HepG2 (cell line): Measurements from ENCODE around the gene SPRED2. TPM values are rescaled to one million over a fixed set of nuclear protein-coding genes. Genes with fewer than 3 reads are reported as not detected.
A peak's percentile ranks its signal among the peaks of the same experiment; 100 is the strongest.

Experiments used
- CBX1 ChIP-seq: IDR thresholded peaks from one replicate; pipeline ENCODE4 v1.6.1; 2016; ENCODE audit warnings: antibody characterized with exemption, low read depth
- DPF2 ChIP-seq: sonication (generic); formaldehyde crosslinking; IDR thresholded peaks from 2 replicates; pipeline ENCODE4 v1.4.0; 2020; ENCODE audit warnings: mild to moderate bottlenecking, low read depth, missing genetic modification reagents, borderline replicate concordance
- ELF1 ChIP-seq: sonication (generic); formaldehyde crosslinking; IDR thresholded peaks from 2 replicates; pipeline ENCODE4 v1.4.0; 2020; ENCODE audit warnings: missing genetic modification reagents
- FOSL2 ChIP-seq: sonication (generic); formaldehyde crosslinking; IDR thresholded peaks from 2 replicates; pipeline ENCODE4 v1.4.0; 2020; ENCODE audit warnings: missing genetic modification reagents
- HDAC1 ChIP-seq: sonication (generic); formaldehyde crosslinking; IDR thresholded peaks from 2 replicates; pipeline ENCODE4 v1.5.1; 2020; ENCODE audit warnings: mild to moderate bottlenecking, missing genetic modification reagents
- HIVEP1 ChIP-seq: sonication (generic); formaldehyde crosslinking; IDR thresholded peaks from 2 replicates; pipeline ENCODE4 v1.4.0; 2020; ENCODE audit warnings: mild to moderate bottlenecking, missing genetic modification reagents
- MEF2D ChIP-seq: sonication (generic); formaldehyde crosslinking; IDR thresholded peaks from 2 replicates; pipeline ENCODE4 v1.5.1; 2020; ENCODE audit warnings: mild to moderate bottlenecking, missing genetic modification reagents
- MIER2 ChIP-seq: IDR thresholded peaks from 2 replicates; pipeline ENCODE4 v1.6.1; 2016; ENCODE audit warnings: missing biosample characterization, missing genetic modification reagents
- PHF21A ChIP-seq: sonication (generic); formaldehyde crosslinking; IDR thresholded peaks from 2 replicates; pipeline ENCODE4 v1.5.0; 2020; ENCODE audit warnings: mild to moderate bottlenecking, missing genetic modification reagents
- POGZ ChIP-seq: sonication (generic); formaldehyde crosslinking; IDR thresholded peaks from 2 replicates; pipeline ENCODE4 v1.4.0; 2020; ENCODE audit warnings: mild to moderate bottlenecking, missing genetic modification reagents
- RXRB ChIP-seq: IDR thresholded peaks from 2 replicates; pipeline ENCODE4 v1.6.1; 2016; ENCODE audit warnings: borderline replicate concordance, missing genetic modification reagents, missing compliant biosample characterization
- ZFP36L1 ChIP-seq: sonication (generic); formaldehyde crosslinking; IDR thresholded peaks from 2 replicates; pipeline ENCODE4 v1.8.0; 2022; ENCODE audit warnings: mild to moderate bottlenecking, missing genetic modification reagents, moderate library complexity
- ZFX ChIP-seq: sonication (generic); formaldehyde crosslinking; IDR thresholded peaks from 2 replicates; pipeline ENCODE4 v1.4.0; 2020; ENCODE audit warnings: mild to moderate bottlenecking, low read depth, missing genetic modification reagents, moderate library complexity
- ZNF644 ChIP-seq: IDR thresholded peaks from 2 replicates; pipeline ENCODE4 v1.6.1; 2016; ENCODE audit warnings: low read depth
- ZNF7 ChIP-seq: IDR thresholded peaks from 2 replicates; pipeline ENCODE4 v1.6.1; 2016; ENCODE audit warnings: missing biosample characterization, missing genetic modification reagents
- polyA plus RNA-seq, 8 experiments: library from polyadenylated mRNA; depleted of rRNA in 3 of 8; stranded (reverse) in 7 of 8; unstranded in 1 of 8; fragments of >200 nt; fragmentation: Illumina TruSeq in 4 of 8; extraction: Trizol in 4 of 8; gene quantifications; 2 replicates each; pipeline versions ENCODE4 v1.2.1 to v1.2.3, GENCODE V29; 2011 to 2016; ENCODE audit warnings: low read depth in 4 of 8, missing spikeins in 1 of 8, mixed read lengths in 1 of 8; ENCODE audit not compliant: insufficient read depth in 1 of 8
- total RNA-seq, 5 experiments: library from RNA; depleted of rRNA; stranded (reverse); fragments of >200 nt; fragmentation: Illumina TruSeq; extraction: Trizol; gene quantifications; 2 replicates each; pipeline ENCODE4 v1.2.3, GENCODE V29; 2016; ENCODE audit warnings: low read depth in 1 of 5
- TF ChIP-seq, protein P1 (sequence below): sonication (generic); formaldehyde crosslinking; IDR thresholded peaks from 2 replicates; pipeline ENCODE4 v1.4.0; 2020; ENCODE audit warnings: mild to moderate bottlenecking, missing genetic modification reagents
- TF ChIP-seq, protein P2 (sequence below): IDR thresholded peaks from 2 replicates; pipeline ENCODE4 v1.6.1; 2016
- TF ChIP-seq, protein P3 (sequence below): sonication (generic); formaldehyde crosslinking; IDR thresholded peaks from 2 replicates; pipeline ENCODE4 v1.4.0; 2020; ENCODE audit warnings: mild to moderate bottlenecking, missing genetic modification reagents, borderline replicate concordance
- TF ChIP-seq, protein P4 (sequence below): sonication (generic); formaldehyde crosslinking; IDR thresholded peaks from 2 replicates; pipeline ENCODE4 v1.5.0; 2020; ENCODE audit warnings: mild to moderate bottlenecking, missing genetic modification reagents

SPRED2 gene
- total and polyA plus RNA-seq, 2 of the 13 experiments (the other 11 are each of a cell fraction or from before 2014, with no cell fraction given): 13.0 to 37.0 TPM

DNA sequence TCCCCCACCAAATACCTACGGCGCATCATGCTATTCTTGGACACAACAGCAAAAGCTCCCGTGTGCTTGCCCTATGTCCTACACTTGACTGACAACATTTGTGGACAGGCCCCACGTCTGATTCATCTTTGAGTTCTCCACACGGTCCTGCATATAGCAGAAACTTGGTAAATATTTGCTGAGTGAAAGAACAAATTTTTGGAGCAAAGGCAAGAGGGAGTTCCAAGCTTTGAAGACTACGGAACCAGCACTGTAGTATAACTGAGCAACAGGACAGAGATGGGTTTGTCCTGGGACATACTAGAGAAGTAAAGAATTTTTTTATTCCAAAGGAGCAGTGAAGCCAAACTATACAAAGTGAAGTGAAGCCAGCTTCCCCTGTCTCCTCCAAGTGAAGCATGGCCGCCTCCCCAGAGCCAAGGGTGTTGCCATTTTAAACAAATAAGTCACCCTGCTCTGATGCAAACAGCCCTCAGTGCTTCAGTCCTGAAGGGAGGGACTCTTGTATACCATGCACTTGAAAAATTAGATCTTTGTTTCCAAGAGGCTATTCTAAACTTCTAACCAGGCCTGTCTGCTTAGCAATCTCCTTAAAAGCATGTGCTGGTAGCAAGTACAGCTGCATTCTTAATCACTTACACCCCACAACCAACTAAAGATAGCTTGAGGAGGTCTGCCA is 35.9 kb downstream of the SPRED2 start (continued):
- TF ChIP-seq CBX1 (peak; percentile 27), ZFX (CRISPR knock-in tag) (peak; percentile 52; the same call in 1 of the 2 replicates), MIER2 (CRISPR knock-in tag) (no peak), PHF21A (CRISPR knock-in tag) (peak; percentile 86), MEF2D (CRISPR knock-in tag) (peak; percentile 97), POGZ (CRISPR knock-in tag) (peak; percentile 80), ZFP36L1 (CRISPR knock-in tag) (peak; percentile 65; the same call in 1 of the 2 replicates), HIVEP1 (CRISPR knock-in tag) (0 out of 2 replicates have a peak, but pooled peaks have one; percentile 27), HDAC1 (CRISPR knock-in tag) (peak; percentile 88), ELF1 (CRISPR knock-in tag) (peak; percentile 52; the same call in 1 of the 2 replicates), DPF2 (CRISPR knock-in tag) (peak; percentile 83; the same call in 1 of the 2 replicates), RXRB (CRISPR knock-in tag) (peak; percentile 97), ZNF644 (CRISPR knock-in tag) (peak; percentile 27; the same call in 1 of the 2 replicates), FOSL2 (CRISPR knock-in tag) (peak; percentile 95), ZNF7 (0 out of 2 replicates have a peak, but pooled peaks have one; percentile 17)
- TF ChIP-seq, protein P1, sequence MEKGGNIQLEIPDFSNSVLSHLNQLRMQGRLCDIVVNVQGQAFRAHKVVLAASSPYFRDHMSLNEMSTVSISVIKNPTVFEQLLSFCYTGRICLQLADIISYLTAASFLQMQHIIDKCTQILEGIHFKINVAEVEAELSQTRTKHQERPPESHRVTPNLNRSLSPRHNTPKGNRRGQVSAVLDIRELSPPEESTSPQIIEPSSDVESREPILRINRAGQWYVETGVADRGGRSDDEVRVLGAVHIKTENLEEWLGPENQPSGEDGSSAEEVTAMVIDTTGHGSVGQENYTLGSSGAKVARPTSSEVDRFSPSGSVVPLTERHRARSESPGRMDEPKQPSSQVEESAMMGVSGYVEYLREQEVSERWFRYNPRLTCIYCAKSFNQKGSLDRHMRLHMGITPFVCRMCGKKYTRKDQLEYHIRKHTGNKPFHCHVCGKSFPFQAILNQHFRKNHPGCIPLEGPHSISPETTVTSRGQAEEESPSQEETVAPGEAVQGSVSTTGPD (CRISPR knock-in tag): no peak
- TF ChIP-seq, protein P2, sequence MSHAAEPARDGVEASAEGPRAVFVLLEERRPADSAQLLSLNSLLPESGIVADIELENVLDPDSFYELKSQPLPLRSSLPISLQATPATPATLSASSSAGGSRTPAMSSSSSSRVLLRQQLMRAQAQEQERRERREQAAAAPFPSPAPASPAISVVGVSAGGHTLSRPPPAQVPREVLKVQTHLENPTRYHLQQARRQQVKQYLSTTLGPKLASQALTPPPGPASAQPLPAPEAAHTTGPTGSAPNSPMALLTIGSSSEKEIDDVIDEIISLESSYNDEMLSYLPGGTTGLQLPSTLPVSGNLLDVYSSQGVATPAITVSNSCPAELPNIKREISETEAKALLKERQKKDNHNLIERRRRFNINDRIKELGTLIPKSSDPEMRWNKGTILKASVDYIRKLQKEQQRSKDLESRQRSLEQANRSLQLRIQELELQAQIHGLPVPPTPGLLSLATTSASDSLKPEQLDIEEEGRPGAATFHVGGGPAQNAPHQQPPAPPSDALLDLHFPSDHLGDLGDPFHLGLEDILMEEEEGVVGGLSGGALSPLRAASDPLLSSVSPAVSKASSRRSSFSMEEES (CRISPR knock-in tag): peak; percentile 73; the same call in 1 of the 2 replicates
- TF ChIP-seq, protein P3, sequence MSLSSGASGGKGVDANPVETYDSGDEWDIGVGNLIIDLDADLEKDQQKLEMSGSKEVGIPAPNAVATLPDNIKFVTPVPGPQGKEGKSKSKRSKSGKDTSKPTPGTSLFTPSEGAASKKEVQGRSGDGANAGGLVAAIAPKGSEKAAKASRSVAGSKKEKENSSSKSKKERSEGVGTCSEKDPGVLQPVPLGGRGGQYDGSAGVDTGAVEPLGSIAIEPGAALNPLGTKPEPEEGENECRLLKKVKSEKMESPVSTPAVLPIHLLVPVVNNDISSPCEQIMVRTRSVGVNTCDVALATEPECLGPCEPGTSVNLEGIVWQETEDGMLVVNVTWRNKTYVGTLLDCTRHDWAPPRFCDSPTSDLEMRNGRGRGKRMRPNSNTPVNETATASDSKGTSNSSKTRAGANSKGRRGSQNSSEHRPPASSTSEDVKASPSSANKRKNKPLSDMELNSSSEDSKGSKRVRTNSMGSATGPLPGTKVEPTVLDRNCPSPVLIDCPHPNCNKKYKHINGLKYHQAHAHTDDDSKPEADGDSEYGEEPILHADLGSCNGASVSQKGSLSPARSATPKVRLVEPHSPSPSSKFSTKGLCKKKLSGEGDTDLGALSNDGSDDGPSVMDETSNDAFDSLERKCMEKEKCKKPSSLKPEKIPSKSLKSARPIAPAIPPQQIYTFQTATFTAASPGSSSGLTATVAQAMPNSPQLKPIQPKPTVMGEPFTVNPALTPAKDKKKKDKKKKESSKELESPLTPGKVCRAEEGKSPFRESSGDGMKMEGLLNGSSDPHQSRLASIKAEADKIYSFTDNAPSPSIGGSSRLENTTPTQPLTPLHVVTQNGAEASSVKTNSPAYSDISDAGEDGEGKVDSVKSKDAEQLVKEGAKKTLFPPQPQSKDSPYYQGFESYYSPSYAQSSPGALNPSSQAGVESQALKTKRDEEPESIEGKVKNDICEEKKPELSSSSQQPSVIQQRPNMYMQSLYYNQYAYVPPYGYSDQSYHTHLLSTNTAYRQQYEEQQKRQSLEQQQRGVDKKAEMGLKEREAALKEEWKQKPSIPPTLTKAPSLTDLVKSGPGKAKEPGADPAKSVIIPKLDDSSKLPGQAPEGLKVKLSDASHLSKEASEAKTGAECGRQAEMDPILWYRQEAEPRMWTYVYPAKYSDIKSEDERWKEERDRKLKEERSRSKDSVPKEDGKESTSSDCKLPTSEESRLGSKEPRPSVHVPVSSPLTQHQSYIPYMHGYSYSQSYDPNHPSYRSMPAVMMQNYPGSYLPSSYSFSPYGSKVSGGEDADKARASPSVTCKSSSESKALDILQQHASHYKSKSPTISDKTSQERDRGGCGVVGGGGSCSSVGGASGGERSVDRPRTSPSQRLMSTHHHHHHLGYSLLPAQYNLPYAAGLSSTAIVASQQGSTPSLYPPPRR: peak; percentile 80
- TF ChIP-seq, protein P4, sequence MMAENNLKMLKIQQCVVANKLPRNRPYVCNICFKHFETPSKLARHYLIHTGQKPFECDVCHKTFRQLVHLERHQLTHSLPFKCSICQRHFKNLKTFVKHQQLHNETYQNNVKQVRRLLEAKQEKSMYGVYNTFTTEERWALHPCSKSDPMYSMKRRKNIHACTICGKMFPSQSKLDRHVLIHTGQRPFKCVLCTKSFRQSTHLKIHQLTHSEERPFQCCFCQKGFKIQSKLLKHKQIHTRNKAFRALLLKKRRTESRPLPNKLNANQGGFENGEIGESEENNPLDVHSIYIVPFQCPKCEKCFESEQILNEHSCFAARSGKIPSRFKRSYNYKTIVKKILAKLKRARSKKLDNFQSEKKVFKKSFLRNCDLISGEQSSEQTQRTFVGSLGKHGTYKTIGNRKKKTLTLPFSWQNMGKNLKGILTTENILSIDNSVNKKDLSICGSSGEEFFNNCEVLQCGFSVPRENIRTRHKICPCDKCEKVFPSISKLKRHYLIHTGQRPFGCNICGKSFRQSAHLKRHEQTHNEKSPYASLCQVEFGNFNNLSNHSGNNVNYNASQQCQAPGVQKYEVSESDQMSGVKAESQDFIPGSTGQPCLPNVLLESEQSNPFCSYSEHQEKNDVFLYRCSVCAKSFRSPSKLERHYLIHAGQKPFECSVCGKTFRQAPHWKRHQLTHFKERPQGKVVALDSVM (CRISPR knock-in tag): no peak
